ENCODE data around the gene NSMF. TPM values are rescaled to one million over a fixed set of nuclear protein-coding genes. Genes with fewer than 3 reads are reported as not detected.
A peak's percentile ranks its signal among the peaks of the same experiment; 100 is the strongest.

NSMF gene
- total and polyA plus RNA-seq, 2 of the 8 experiments (the other 6 are each of a cell fraction or from before 2014, with no cell fraction given): 56.7 to 65.1 TPM

DNA sequence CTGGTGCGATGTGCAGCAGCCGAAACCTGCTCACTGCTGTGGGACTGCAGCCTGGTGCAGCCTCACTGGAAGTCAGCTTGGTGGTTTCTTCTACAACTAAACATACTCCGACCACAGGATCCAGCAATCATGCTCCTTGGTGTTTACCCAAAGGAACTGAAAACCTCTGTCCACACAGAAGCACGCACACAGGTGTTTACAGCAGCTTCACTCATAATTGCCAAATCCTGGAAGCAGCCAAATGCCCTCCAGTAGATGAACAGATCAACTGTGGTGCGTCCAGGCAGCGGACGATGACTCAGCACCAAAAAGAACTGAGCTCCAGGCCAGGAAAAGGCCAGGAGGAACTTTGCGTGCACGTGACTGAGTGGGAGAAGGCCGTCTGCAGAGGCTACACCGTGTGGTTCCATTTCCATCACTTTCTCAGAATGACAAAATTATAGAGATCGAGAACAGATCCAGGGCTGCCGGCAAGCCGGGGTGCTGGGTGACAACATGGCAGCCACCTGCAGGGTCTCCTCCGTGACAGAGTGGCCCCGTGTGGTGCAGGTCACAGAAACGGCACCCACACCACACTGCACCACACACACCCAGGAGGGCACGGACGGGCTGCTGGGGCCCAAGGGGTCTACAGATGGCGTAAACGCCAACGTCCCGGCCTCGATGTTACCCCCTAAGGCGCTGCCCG lies 23.1 kb upstream of the NSMF start:
- CTCF ChIA-PET (ENCODE audit: partially characterized antibody): interaction anchor here (0.6 to 1.3 kb wide), 4 partner anchors 13 to 59 kb away, joined by 3 to 4 read pairs (median 4); partner anchors contain the start of genes EXD3 and NOXA1
- Histone ChIP-seq H3K4ac (replicated peaks; ENCODE audit: insufficient read length, low read depth, low read length) (peak overlapping the region; percentile 22), H3K36me3 (ENCODE audit: control insufficient read depth in 2 of 4, insufficient read depth in 4 of 4, low read length in 3 of 4) (no peaks in the 10 kb centered on the region), H3K79me1 (ENCODE audit: low read depth, low read length) (no peaks in the 10 kb centered on the region), H3K9me3 (ENCODE audit: insufficient read depth in 2 of 2, low read depth in 1 of 2, low read length in 1 of 2) (no peaks in the 10 kb centered on the region), H3K4me1 (replicated peaks in 1 of 4; ENCODE audit: control insufficient read depth in 3 of 4, insufficient read depth in 4 of 4, low read length in 3 of 4) (no peaks in the 10 kb centered on the region; a peak in 2 of 7 replicates), H2BK20ac (ENCODE audit: low read length) (no peak overlapping the region), H3K4me2 (ENCODE audit: insufficient read depth in 1 of 2, low read depth in 2 of 2, low read length in 2 of 2) (no peak overlapping the region), H2BK120ac (replicated peaks; ENCODE audit: low read depth, low read length) (no peak overlapping the region), H4K20me1 (replicated peaks in 1 of 2; ENCODE audit: control insufficient read depth in 1 of 2, insufficient read depth in 2 of 2, low read length in 2 of 2) (no peaks in the 10 kb centered on the region), H3K9ac (replicated peaks in 1 of 4; ENCODE audit: extremely low read depth in 1 of 4, low read depth in 3 of 4, low read length in 3 of 4) (no peak overlapping the region), H4K91ac (replicated peaks; ENCODE audit: insufficient read length, low read length) (no peak overlapping the region), H3K4me3 (ENCODE audit: extremely low read depth in 1 of 4, insufficient read depth in 2 of 4, low read depth in 3 of 4, low read length in 4 of 4) (no peak overlapping the region), H2AK5ac (ENCODE audit: low read depth, low read length) (no peak overlapping the region), H3K27ac (ENCODE audit: low read depth, low read length) (no peak overlapping the region), H3K56ac (replicated peaks; ENCODE audit: insufficient read length, low read depth, low read length) (no peak overlapping the region), H3K23ac (ENCODE audit: insufficient read length) (no peak overlapping the region), H3K14ac (ENCODE audit: insufficient read length) (no peak overlapping the region), H2BK15ac (ENCODE audit: low read length) (no peak overlapping the region), H4K5ac (ENCODE audit: insufficient read length, low read depth, low read length) (no peak overlapping the region), H4K8ac (ENCODE audit: extremely low read depth, insufficient read depth, low read length) (no peak overlapping the region), H2BK12ac (ENCODE audit: low read depth, low read length) (no peak overlapping the region), H3K27me3 (replicated peaks in 1 of 4; ENCODE audit: control insufficient read depth in 3 of 4, extremely low read depth in 1 of 4, insufficient read depth in 3 of 4, low read length in 3 of 4) (no peaks in the 10 kb centered on the region), H3K23me2 (ENCODE audit: low read depth, low read length) (no peaks in the 10 kb centered on the region), H3K18ac (ENCODE audit: extremely low read depth, low read length) (no peak overlapping the region), H2BK5ac (ENCODE audit: low read depth, low read length) (no peak overlapping the region), H3K79me2 (ENCODE audit: control insufficient read depth in 1 of 2, insufficient read depth in 2 of 2, low read length in 2 of 2) (no peaks in the 10 kb centered on the region), H2AFZ (ENCODE audit: low read length) (no peak overlapping the region)
- FAIRE-seq (no peak), DNase-seq (ENCODE audit: low read depth in 1 of 2, low spot score in 2 of 2) (no peak)
- 91% methylated on average over 26 of the region's 26 CpGs; no CpG with 5 or more reads in 1 of the 2 experiments for WGBS, 2 experiments (ENCODE audit: extremely low coverage in 1 of 2, insufficient coverage in 1 of 2, insufficient read length in 1 of 2, insufficient replicate concordance in 2 of 2, low coverage in 1 of 2, low lambda C conversion rate in 2 of 2, missing lambda C conversion rate in 1 of 2)
- TF ChIP-seq SP1 (IDR thresholded peaks at IDR 0.05; ENCODE audit: low read depth, low read length): no peak
- no peak for TF ChIP-seq ASH2L (IDR thresholded peaks at IDR 0.05; ENCODE audit: low read length)
- POLR2A ChIA-PET (ENCODE audit: partially characterized antibody): interaction anchor here (1.4 kb wide), 1 partner anchor 12 kb away, joined by 3 read pairs; no protein-coding TSS in a partner anchor

Data from H1 (cell line).